CD8-positive, alpha-beta memory T cell (primary cell): ENCODE data around the gene IRF2BP1. TPM values are rescaled to one million over a fixed set of nuclear protein-coding genes. Genes with fewer than 3 reads are reported as not detected.
A peak's percentile ranks its signal among the peaks of the same experiment; 100 is the strongest.

Experiments
- CTCF ChIA-PET: fragments of 350-600 bp; sonication (Branson Sonifier 250); formaldehyde crosslinking; loops from one replicate; lab custom pipeline; 2021; ENCODE audit warnings: antibody characterized with exemption; lab: Charles Lee
- POLR2A ChIA-PET: fragments of 350-600 bp; sonication (Branson Sonifier 250); formaldehyde crosslinking; loops from one replicate; lab custom pipeline; 2021; ENCODE audit warnings: antibody characterized with exemption; lab: Charles Lee
- DNase-seq, 5 donors: peaks; one replicate each; pipeline versions ENCODE4 v3.0.0 to v3.0.0-alpha.2; 2020 to 2022; ENCODE audit warnings: mixed read lengths in 1 of 5
- H3K27ac ChIP-seq: one replicate; pipeline ENCODE4 v1.7.0; 2013; ENCODE audit warnings: low read depth, mild to moderate bottlenecking, low read length, moderate library complexity
- H3K27me3 ChIP-seq: 2 replicates; pipeline ENCODE4 v1.7.0; 2013; ENCODE audit warnings: low read length, mild to moderate bottlenecking; ENCODE audit not compliant: insufficient read depth, poor library complexity, severe bottlenecking
- H3K36me3 ChIP-seq: 2 replicates; pipeline ENCODE4 v1.7.0; 2013; ENCODE audit warnings: mild to moderate bottlenecking, low read length, moderate library complexity; ENCODE audit not compliant: insufficient read depth
- H3K4me1 ChIP-seq: 2 replicates; pipeline ENCODE4 v1.7.0; 2013; ENCODE audit warnings: mild to moderate bottlenecking, low read length, moderate library complexity; ENCODE audit not compliant: insufficient read depth
- H3K4me3 ChIP-seq: 2 replicates; pipeline ENCODE4 v1.7.0; 2013; ENCODE audit warnings: mild to moderate bottlenecking, low read length
- H3K9me3 ChIP-seq: 2 replicates; pipeline ENCODE4 v1.7.0; 2013; ENCODE audit warnings: mild to moderate bottlenecking, low read length
- H3K27ac Mint-ChIP-seq, 8 donors: one replicate each; pipeline ENCODE4 v1.8.0; 2020 to 2021; ENCODE audit warnings: mixed read lengths in 8 of 8, mild to moderate bottlenecking in 6 of 8, inconsistent platforms in 3 of 8, moderate library complexity in 3 of 8
- H3K27me3 Mint-ChIP-seq, 2 donors: one replicate each; pipeline ENCODE4 v1.8.0; 2020 to 2021; ENCODE audit warnings: mixed read lengths in 2 of 2, mild to moderate bottlenecking in 1 of 2, moderate library complexity in 1 of 2
- H3K36me3 Mint-ChIP-seq, 3 donors: one replicate each; pipeline ENCODE4 v1.8.0; 2020 to 2021; ENCODE audit warnings: mixed read lengths in 3 of 3, inconsistent platforms in 1 of 3, mild to moderate bottlenecking in 1 of 3
- H3K4me1 Mint-ChIP-seq, 3 donors: one replicate each; pipeline ENCODE4 v1.8.0; 2020 to 2021; ENCODE audit warnings: mixed read lengths in 3 of 3, inconsistent platforms in 1 of 3, mild to moderate bottlenecking in 1 of 3
- H3K4me3 Mint-ChIP-seq, 7 donors: one replicate each; pipeline ENCODE4 v1.8.0; 2020 to 2021; ENCODE audit warnings: mixed read lengths in 7 of 7, mild to moderate bottlenecking in 6 of 7, moderate library complexity in 4 of 7, inconsistent platforms in 2 of 7
- H3K9me3 Mint-ChIP-seq, 5 donors: one replicate each; pipeline ENCODE4 v1.8.0; 2020 to 2022; ENCODE audit warnings: mixed read lengths in 5 of 5, mild to moderate bottlenecking in 3 of 5, moderate library complexity in 2 of 5, inconsistent platforms in 1 of 5
- polyA plus RNA-seq: library from polyadenylated mRNA; unstranded; fragments of 300-500 nt; fragmentation: Illumina TruSeq; gene quantifications from one replicate; pipeline ENCODE4 v1.2.3, GENCODE V29; 2021
- total RNA-seq, 2 experiments: library from RNA; stranded (reverse); gene quantifications; one replicate each; pipeline ENCODE4 v1.2.3, GENCODE V29; 2021

IRF2BP1 gene
- total and polyA plus RNA-seq, 3 experiments from 2014 or later, result 8.5 to 18.6 (median 17.9) TPM

- ChIA-PET CTCF (interaction anchor here (0.7 to 1.2 kb wide), 2 partner anchors 12 to 25 kb away, joined by 3 read pairs; partner anchors contain the start of gene FOXA3), POLR2A (interaction anchor here (0.7 kb wide), 1 partner anchor 14 kb away, joined by 5 read pairs; no protein-coding TSS in a partner anchor)
- H3K27ac ChIP-seq, result no peak overlapping the region
- peaks cover 14% of the 10 kb centered on the region for H3K4me1 ChIP-seq
- H3K9me3 ChIP-seq, result no peaks in the 10 kb centered on the region
- H3K4me3 ChIP-seq, result no peak overlapping the region
- peaks cover 9 to 24% (median 11%) of the 10 kb centered on the region in 3 donors for H3K4me1 Mint-ChIP-seq
- no peak overlapping the region for H3K4me3 Mint-ChIP-seq
- DNase-seq, result no peak
- H3K27ac Mint-ChIP-seq, result peak overlapping the region in 2 of 8 donors; percentile 46 to 79
- H3K36me3 Mint-ChIP-seq, result peaks cover 0 to 16% (median 2%) of the 10 kb centered on the region in 3 donors
- peaks cover 0 to 3% of the 10 kb centered on the region in 2 donors for H3K27me3 Mint-ChIP-seq
- H3K27me3 ChIP-seq, result no peaks in the 10 kb centered on the region
- no peaks in the 10 kb centered on the region for H3K36me3 ChIP-seq
- H3K9me3 Mint-ChIP-seq, result no peaks in the 10 kb centered on the region
Measured at GRCh38 chr19:45889210-45889885, 3.4 kb upstream of the IRF2BP1 start.

GRCh38 chr19:45887200-45887710 lies 1.3 kb upstream of the IRF2BP1 start:
- Histone ChIP-seq H3K4me1 (peaks cover 31% of the 10 kb centered on the region), H3K27ac (peak overlapping the region; percentile 83), H3K36me3 (no peaks in the 10 kb centered on the region), H3K4me3 (peak overlapping the region; percentile 92), H3K9me3 (no peaks in the 10 kb centered on the region), H3K27me3 (no peaks in the 10 kb centered on the region)
- Mint-ChIP-seq H3K9me3 (no peaks in the 10 kb centered on the region), H3K36me3 (peaks cover 0 to 21% (median 4%) of the 10 kb centered on the region in 3 donors), H3K4me1 (peaks cover 16 to 36% (median 22%) of the 10 kb centered on the region in 3 donors), H3K27ac (peak overlapping the region; percentile 92 to 99 (median 99)), H3K4me3 (peak overlapping the region; percentile 92 to 99 (median 96)), H3K27me3 (peaks cover 0 to 3% of the 10 kb centered on the region in 2 donors)
- DNase-seq, result no peak
- CTCF ChIA-PET, result interaction anchor here (1.5 to 2.7 kb wide), 2 partner anchors 16 to 24 kb away, joined by 9 to 16 read pairs; partner anchors contain the start of genes FOXA3, MYPOP and SYMPK
- POLR2A ChIA-PET, result interaction anchor here (2.2 to 2.6 kb wide), 2 partner anchors 15 to 23 kb away, joined by 19 to 22 read pairs; partner anchors contain the start of genes FOXA3, MYPOP and SYMPK

- CTCF ChIA-PET, result interaction anchor here (0.8 to 2.7 kb wide), 6 partner anchors 9 to 130 kb away, joined by 3 to 16 read pairs (median 6); partner anchors contain the start of genes FOXA3, MYPOP, SIX5 and SYMPK
- H3K4me3 ChIP-seq, result peak overlapping the region; percentile 92
- H3K4me3 Mint-ChIP-seq, result peak overlapping the region; percentile 92 to 99 (median 96)
Measured at GRCh38 chr19:45886427-45887199, 672 bp upstream of the IRF2BP1 start.

GRCh38 chr19:45884682-45885555 lies 1.0 kb downstream of the IRF2BP1 start:
- H3K4me3 Mint-ChIP-seq, result peak overlapping the region; percentile 12 to 57 (median 53)
- H3K27ac ChIP-seq, result peak overlapping the region; percentile 83
- POLR2A ChIA-PET, result interaction anchor here (1.3 to 2.6 kb wide), 4 partner anchors 15 to 793 kb away, joined by 3 to 22 read pairs (median 11); partner anchors contain the start of genes FOXA3, MYPOP and SYMPK
- peaks cover 0 to 4% of the 10 kb centered on the region in 2 donors for H3K27me3 Mint-ChIP-seq
- H3K4me3 ChIP-seq, result peak overlapping the region; percentile 55
- DNase-seq, result peak in 2 of 5 donors; percentile 25 to 55
- H3K9me3 ChIP-seq, result no peaks in the 10 kb centered on the region
- peaks cover 16 to 36% (median 22%) of the 10 kb centered on the region in 3 donors for H3K4me1 Mint-ChIP-seq
- peaks cover 0 to 16% (median 4%) of the 10 kb centered on the region in 3 donors for H3K36me3 Mint-ChIP-seq
- H3K27me3 ChIP-seq, result no peaks in the 10 kb centered on the region
- H3K36me3 ChIP-seq, result no peaks in the 10 kb centered on the region
- H3K9me3 Mint-ChIP-seq, result no peaks in the 10 kb centered on the region
- H3K27ac Mint-ChIP-seq, result peak overlapping the region in 3 of 8 donors; percentile 38 to 66 (median 41)
- H3K4me1 ChIP-seq, result peaks cover 34% of the 10 kb centered on the region
- CTCF ChIA-PET, result interaction anchor here (1.0 to 2.7 kb wide), 5 partner anchors 11 to 132 kb away, joined by 3 to 16 read pairs (median 5); partner anchors contain the start of genes FOXA3 and MYPOP

More at GRCh38 chr19:45886427-45887199, 672 bp upstream of the IRF2BP1 start:
- H3K9me3 Mint-ChIP-seq, result no peaks in the 10 kb centered on the region
- Histone ChIP-seq H3K27ac (peak overlapping the region; percentile 83), H3K27me3 (no peaks in the 10 kb centered on the region), H3K9me3 (no peaks in the 10 kb centered on the region), H3K4me1 (peaks cover 34% of the 10 kb centered on the region), H3K36me3 (no peaks in the 10 kb centered on the region)
- peaks cover 0 to 21% (median 4%) of the 10 kb centered on the region in 3 donors for H3K36me3 Mint-ChIP-seq
- peak; percentile 81 to 92 (median 90) for DNase-seq
- peaks cover 0 to 3% of the 10 kb centered on the region in 2 donors for H3K27me3 Mint-ChIP-seq
- POLR2A ChIA-PET, result interaction anchor here (0.6 to 2.6 kb wide), 8 partner anchors 15 to 885 kb away, joined by 3 to 22 read pairs (median 4); partner anchors contain the start of genes FOXA3, MYPOP, QPCTL and RELB
- H3K4me1 Mint-ChIP-seq, result peaks cover 16 to 36% (median 22%) of the 10 kb centered on the region in 3 donors
- peak overlapping the region; percentile 92 to 99 (median 99) for H3K27ac Mint-ChIP-seq

GRCh38 chr19:45883881-45884681 lies 1.9 kb downstream of the IRF2BP1 start:
- no peak overlapping the region for H3K4me3 ChIP-seq
- POLR2A ChIA-PET, result no interaction called here
- peaks cover 16 to 36% (median 22%) of the 10 kb centered on the region in 3 donors for H3K4me1 Mint-ChIP-seq

GRCh38 chr19:45883586-45883880 lies 2.4 kb downstream of the IRF2BP1 start:
- peak overlapping the region in 7 of 8 donors; percentile 46 to 91 (median 73) for H3K27ac Mint-ChIP-seq
- peaks cover 34% of the 10 kb centered on the region for H3K4me1 ChIP-seq
- H3K27me3 ChIP-seq, result peaks cover under 1% of the 10 kb centered on the region
- H3K9me3 Mint-ChIP-seq, result no peaks in the 10 kb centered on the region
- no peak for DNase-seq
- ChIA-PET POLR2A (no interaction called here), CTCF (interaction anchor here (0.7 to 1.8 kb wide), 5 partner anchors 9 to 134 kb away, joined by 3 to 14 read pairs (median 5); partner anchors contain the start of gene MYPOP)
- H3K4me3 Mint-ChIP-seq, result peak overlapping the region; percentile 67 to 87 (median 77)
- H3K4me3 ChIP-seq, result no peak overlapping the region
- no peaks in the 10 kb centered on the region for H3K36me3 ChIP-seq
- peaks cover 4 to 8% of the 10 kb centered on the region in 2 donors for H3K27me3 Mint-ChIP-seq
- H3K4me1 Mint-ChIP-seq, result peaks cover 16 to 36% (median 22%) of the 10 kb centered on the region in 3 donors
- no peaks in the 10 kb centered on the region for H3K9me3 ChIP-seq
- H3K36me3 Mint-ChIP-seq, result peaks cover 0 to 16% (median 4%) of the 10 kb centered on the region in 3 donors
- H3K27ac ChIP-seq, result no peak overlapping the region

More at GRCh38 chr19:45883881-45884681, 1.9 kb downstream of the IRF2BP1 start:
- H3K9me3 ChIP-seq, result no peaks in the 10 kb centered on the region
- DNase-seq, result no peak
- H3K36me3 ChIP-seq, result no peaks in the 10 kb centered on the region
- Mint-ChIP-seq H3K27me3 (peaks cover 0 to 8% of the 10 kb centered on the region in 2 donors), H3K9me3 (no peaks in the 10 kb centered on the region), H3K4me3 (peak overlapping the region; percentile 67 to 87 (median 77)), H3K27ac (peak overlapping the region in 4 of 8 donors; percentile 46 to 91 (median 62)), H3K36me3 (peaks cover 0 to 16% (median 4%) of the 10 kb centered on the region in 3 donors)
- peaks cover 34% of the 10 kb centered on the region for H3K4me1 ChIP-seq
- no peak overlapping the region for H3K27ac ChIP-seq
- no peaks in the 10 kb centered on the region for H3K27me3 ChIP-seq
- CTCF ChIA-PET, result interaction anchor here (0.7 to 2.7 kb wide), 5 partner anchors 19 to 133 kb away, joined by 3 to 16 read pairs (median 3); partner anchors contain the start of genes FOXA3 and MYPOP
